H9 (cell line): ENCODE measurements around the gene BCAR1. TPM values are rescaled to one million over a fixed set of nuclear protein-coding genes. Genes with fewer than 3 reads are reported as not detected.
A peak's percentile ranks its signal among the peaks of the same experiment; 100 is the strongest.

ENCODE experiments used
- DNase-seq: peaks from one replicate; pipeline ENCODE4 v3.0.0-alpha.2; 2017
- H2AFZ ChIP-seq: one replicate; pipeline ENCODE4 v1.6.1; 2013; ENCODE audit warnings: mild to moderate bottlenecking, low read length, control low read depth, moderate library complexity
- H2AK5ac ChIP-seq: 2 replicates; pipeline ENCODE4 v1.6.1; 2013; ENCODE audit warnings: low read length, control low read depth, mixed read lengths; ENCODE audit not compliant: insufficient read length
- H2BK120ac ChIP-seq: one replicate; pipeline ENCODE4 v1.6.1; 2013; ENCODE audit warnings: low read depth, mild to moderate bottlenecking, low read length, control low read depth, inconsistent platforms; ENCODE audit not compliant: poor library complexity, severe bottlenecking
- H2BK12ac ChIP-seq: 2 replicates; pipeline ENCODE4 v1.6.1; 2013; ENCODE audit warnings: low read length, control low read depth, mixed read lengths, low read depth; ENCODE audit not compliant: insufficient read length
- H2BK15ac ChIP-seq: 2 replicates; pipeline ENCODE4 v1.6.1; 2013; ENCODE audit warnings: low read depth, low read length, control low read depth
- H2BK20ac ChIP-seq: one replicate; pipeline ENCODE4 v1.6.1; 2013; ENCODE audit warnings: low read depth, mild to moderate bottlenecking, low read length, control low read depth, inconsistent platforms; ENCODE audit not compliant: poor library complexity, severe bottlenecking
- H2BK5ac ChIP-seq: 2 replicates; pipeline ENCODE4 v1.6.1; 2013; ENCODE audit warnings: low read length, control low read depth, mixed read lengths; ENCODE audit not compliant: insufficient read length
- H3K14ac ChIP-seq: 2 replicates; pipeline ENCODE4 v1.6.1; 2013; ENCODE audit warnings: low read length, control low read depth; ENCODE audit not compliant: insufficient read depth
- H3K18ac ChIP-seq: 2 replicates; pipeline ENCODE4 v1.6.1; 2013; ENCODE audit warnings: low read depth, mild to moderate bottlenecking, mixed read lengths, low read length, control low read depth; ENCODE audit not compliant: insufficient read length
- H3K23ac ChIP-seq: 2 replicates; pipeline ENCODE4 v1.6.1; 2013; ENCODE audit warnings: low read length, control low read depth, mixed read lengths, low read depth; ENCODE audit not compliant: insufficient read length
- H3K23me2 ChIP-seq: 2 replicates; pipeline ENCODE4 v1.6.1; 2013; ENCODE audit warnings: low read depth, mild to moderate bottlenecking, mixed read lengths, low read length, control low read depth; ENCODE audit not compliant: insufficient read length, poor library complexity, severe bottlenecking
- H3K27ac ChIP-seq: 2 replicates; pipeline ENCODE4 v1.5.1; 2013; ENCODE audit warnings: low read length, control low read depth, mixed read lengths, low read depth; ENCODE audit not compliant: insufficient read length
- H3K27me3 ChIP-seq: 2 replicates; pipeline ENCODE4 v1.6.1; 2013; ENCODE audit warnings: low read length, control low read depth, inconsistent platforms; ENCODE audit not compliant: insufficient read depth
- H3K4ac ChIP-seq: 2 replicates; pipeline ENCODE4 v1.6.1; 2013; ENCODE audit warnings: low read depth, mild to moderate bottlenecking, control low read depth, inconsistent platforms, low read length, moderate library complexity
- H3K4me1 ChIP-seq: 2 replicates; pipeline ENCODE4 v1.6.1; 2013; ENCODE audit warnings: low read length, control low read depth, inconsistent platforms; ENCODE audit not compliant: insufficient read depth
- H3K4me2 ChIP-seq: 2 replicates; pipeline ENCODE4 v1.6.1; 2013; ENCODE audit warnings: low read length, control low read depth, mixed read lengths; ENCODE audit not compliant: insufficient read length, insufficient read depth
- H3K56ac ChIP-seq: 2 replicates; pipeline ENCODE4 v1.6.1; 2013; ENCODE audit warnings: low read depth, mild to moderate bottlenecking, mixed read lengths, low read length, control low read depth; ENCODE audit not compliant: insufficient read length
- H3K79me1 ChIP-seq: 2 replicates; pipeline ENCODE4 v1.6.1; 2013; ENCODE audit warnings: low read depth, mild to moderate bottlenecking, moderate library complexity, low read length, control low read depth, inconsistent platforms; ENCODE audit not compliant: insufficient read depth, poor library complexity, severe bottlenecking
- H3K79me2 ChIP-seq: 2 replicates; pipeline ENCODE4 v1.6.1; 2013; ENCODE audit warnings: low read length, control low read depth, inconsistent platforms; ENCODE audit not compliant: insufficient read depth
- H3K9ac ChIP-seq: 2 replicates; pipeline ENCODE4 v1.6.1; 2013; ENCODE audit warnings: low read length, control low read depth, mixed read lengths; ENCODE audit not compliant: insufficient read length; ENCODE audit errors: extremely low read depth
- H3K9me3 ChIP-seq: one replicate; pipeline ENCODE4 v1.6.1; 2013; ENCODE audit warnings: low read depth, low read length, inconsistent platforms; ENCODE audit not compliant: control insufficient read depth
- H3T11ph ChIP-seq: one replicate; pipeline ENCODE4 v1.6.1; 2013; ENCODE audit warnings: mild to moderate bottlenecking, low read length, control low read depth, inconsistent platforms
- H4K20me1 ChIP-seq: one replicate; pipeline ENCODE4 v1.6.1; 2013; ENCODE audit not compliant: control insufficient read depth, insufficient read length, insufficient read depth
- H4K5ac ChIP-seq: 2 replicates; pipeline ENCODE4 v1.6.1; 2013; ENCODE audit warnings: low read depth, mild to moderate bottlenecking, mixed read lengths, low read length, control low read depth; ENCODE audit not compliant: insufficient read length
- H4K8ac ChIP-seq: replicated peaks from 2 replicates; pipeline ENCODE4 v1.6.1; 2013; ENCODE audit warnings: low read length, control low read depth, mixed read lengths, low read depth; ENCODE audit not compliant: insufficient read length
- H4K91ac ChIP-seq: 2 replicates; pipeline ENCODE4 v1.6.1; 2013; ENCODE audit warnings: low read depth, mild to moderate bottlenecking, moderate library complexity, mixed read lengths, low read length, control low read depth; ENCODE audit not compliant: insufficient read length
- H3K27ac Mint-ChIP-seq, 3 experiments: 2 replicates in 2 of 3; 3 replicates in 1 of 3; pipeline ENCODE4 v1.8.0; 2020 to 2021; ENCODE audit warnings: mixed read lengths in 3 of 3, mild to moderate bottlenecking in 1 of 3, moderate library complexity in 1 of 3
- H3K27me3 Mint-ChIP-seq: 2 replicates; pipeline ENCODE4 v1.8.0; 2021; ENCODE audit warnings: low read depth, mild to moderate bottlenecking, moderate library complexity, mixed read lengths
- H3K36me3 Mint-ChIP-seq, 3 experiments: 2 replicates in 2 of 3; 3 replicates in 1 of 3; pipeline ENCODE4 v1.8.0; 2020 to 2021; ENCODE audit warnings: low read depth in 3 of 3, mixed read lengths in 3 of 3; ENCODE audit not compliant: insufficient read depth in 1 of 3
- H3K4me1 Mint-ChIP-seq, 2 experiments: 2 replicates each; pipeline ENCODE4 v1.8.0; 2020; ENCODE audit warnings: mixed read lengths in 2 of 2
- H3K4me3 Mint-ChIP-seq, 2 experiments: 2 replicates in 1 of 2; 3 replicates in 1 of 2; pipeline ENCODE4 v1.8.0; 2020 to 2021; ENCODE audit warnings: mild to moderate bottlenecking in 2 of 2, mixed read lengths in 2 of 2, moderate library complexity in 1 of 2
- H3K9me3 Mint-ChIP-seq, 2 experiments: 2 replicates in 1 of 2; 3 replicates in 1 of 2; pipeline ENCODE4 v1.8.0; 2020; ENCODE audit warnings: mild to moderate bottlenecking in 2 of 2, mixed read lengths in 2 of 2, moderate library complexity in 1 of 2
- CTCF ChIP-seq: fragments of 200-600 bp; sonication (generic); conservative IDR thresholded peaks from 3 replicates; pipeline ENCODE4 v1.8.0; 2021; ENCODE audit warnings: antibody characterized with exemption, mild to moderate bottlenecking
- whole genome bisulfite sequencing: extraction: QIAGEN DNeasy Blood & Tissue Kit; methylation state at CpG from one replicate; pipeline ENCODE4 v1.1.7; 2013; ENCODE audit warnings: missing lambda C conversion rate, low lambda C conversion rate, mixed read lengths; ENCODE audit not compliant: insufficient read length; ENCODE audit errors: extremely low coverage; 5-methylcytosine and 5-hydroxymethylcytosine counted together
- total RNA-seq: library from RNA; stranded (reverse); gene quantifications from 2 replicates; pipeline ENCODE4 v1.2.1, GENCODE V29; 2021

Gene BCAR1
- total RNA-seq, 1 experiment from 2014 or later: 97.1 TPM

GRCh38 chr16:75282466-75283281, 31.2 kb upstream of the BCAR1 start:
- no peak overlapping the region for H4K8ac ChIP-seq
- H3K36me3 Mint-ChIP-seq: peaks cover 9 to 16% (median 13%) of the 10 kb centered on the region in 3 experiments; a peak in 6 of 7 replicates
- no peak overlapping the region for H3K14ac ChIP-seq
- H3K4me1 ChIP-seq: no peaks in the 10 kb centered on the region
- no peak overlapping the region for H2BK15ac ChIP-seq
- H2AK5ac ChIP-seq: no peak overlapping the region
- H3K4me3 Mint-ChIP-seq: no peak overlapping the region
- peaks cover 4% of the 10 kb centered on the region for H3K27me3 Mint-ChIP-seq
- H3K18ac ChIP-seq: no peak overlapping the region
- no peaks in the 10 kb centered on the region for H4K20me1 ChIP-seq
- no peak for TF ChIP-seq CTCF
- H3K56ac ChIP-seq: no peak overlapping the region
- no peak for DNase-seq
- no CpG with 5 or more reads among the region's 11 CpGs for WGBS
- H3K9me3 ChIP-seq: no peaks in the 10 kb centered on the region
- no peak overlapping the region for H2BK5ac ChIP-seq
- H2BK120ac ChIP-seq: no peak overlapping the region
- no peak overlapping the region for H2AFZ ChIP-seq
- no peak overlapping the region for H4K5ac ChIP-seq
- no peak overlapping the region for H3K4ac ChIP-seq
- peak overlapping the region in 1 of 3 experiments; percentile 90; a peak in 3 of 7 replicates for H3K27ac Mint-ChIP-seq
- peaks cover 7 to 8% of the 10 kb centered on the region in 2 experiments for H3K4me1 Mint-ChIP-seq
- H3K79me2 ChIP-seq: no peaks in the 10 kb centered on the region
- H3K27ac ChIP-seq: no peak overlapping the region
- H3K9me3 Mint-ChIP-seq: peaks cover 0 to 3% of the 10 kb centered on the region in 2 experiments; a peak in 1 of 5 replicates
- H3K27me3 ChIP-seq: no peaks in the 10 kb centered on the region
- H3K79me1 ChIP-seq: no peaks in the 10 kb centered on the region
- H3K9ac ChIP-seq: no peak overlapping the region
- no peak overlapping the region for H2BK20ac ChIP-seq
- H3K23ac ChIP-seq: no peak overlapping the region
- H3K23me2 ChIP-seq: no peaks in the 10 kb centered on the region
- no peak overlapping the region for H2BK12ac ChIP-seq
- no peak overlapping the region for H4K91ac ChIP-seq
- H3K4me2 ChIP-seq: no peak overlapping the region
- H3T11ph ChIP-seq: no peak overlapping the region
